Measurements from ENCODE around the gene AKR1C8.
"Not testable (repeated sequence)": the region's sequence is repeated elsewhere in the genome, so short reads cannot be mapped to it uniquely, and the experiment has no call there.

AKR1C8 gene

DNA sequence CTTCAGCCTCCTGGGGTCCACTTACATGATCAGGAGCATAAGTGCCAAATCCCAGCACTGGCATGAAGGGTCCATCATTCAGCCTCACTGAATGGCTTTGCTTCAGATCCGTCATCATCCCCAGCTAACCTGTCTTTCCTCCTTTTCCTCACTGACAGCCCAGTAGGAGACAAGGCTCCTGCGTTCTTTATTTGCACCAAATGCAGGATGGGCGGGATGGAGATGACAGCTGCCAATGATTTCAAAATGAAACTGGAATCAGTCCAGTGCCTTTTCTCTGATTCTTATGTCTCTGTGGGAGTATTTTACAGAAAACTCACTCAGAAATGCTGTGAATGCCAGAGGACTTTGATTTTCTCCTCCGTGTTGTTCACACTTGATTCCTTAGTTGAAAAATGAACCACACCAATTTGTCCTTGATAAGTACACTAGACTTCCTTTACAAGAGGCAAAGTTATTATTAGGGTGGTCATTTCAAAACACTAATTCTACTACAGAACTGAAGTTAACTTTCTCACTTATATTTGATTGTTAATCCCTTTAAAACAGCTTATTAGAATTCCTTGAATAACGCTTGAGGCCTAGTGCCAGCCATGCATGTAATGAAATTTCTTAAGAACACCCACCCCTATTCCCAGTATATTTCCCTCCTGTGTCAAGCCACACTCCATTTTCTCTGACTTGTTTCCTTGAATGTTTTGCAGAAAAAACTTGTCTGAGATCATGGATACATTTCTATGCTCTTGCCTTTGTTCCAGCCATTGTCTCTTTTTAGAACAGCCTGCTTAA lies at the start of gene AKR1C8:
Gene AKR1C8, minus strand, starts transcription at position 164 of the 789 bp plus-strand sequence. Its CDS starts 46 bp downstream, at position 118.
- TF ChIP-seq MYC (IDR thresholded peaks at IDR 0.05; ENCODE audit: low read depth, low read length), result no peak
- TF ChIP-seq, protein P1, sequence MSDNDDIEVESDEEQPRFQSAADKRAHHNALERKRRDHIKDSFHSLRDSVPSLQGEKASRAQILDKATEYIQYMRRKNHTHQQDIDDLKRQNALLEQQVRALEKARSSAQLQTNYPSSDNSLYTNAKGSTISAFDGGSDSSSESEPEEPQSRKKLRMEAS (IDR thresholded peaks at IDR 0.05; ENCODE audit: low read depth, low read length), result no peak
- TF ChIP-seq, protein P2, sequence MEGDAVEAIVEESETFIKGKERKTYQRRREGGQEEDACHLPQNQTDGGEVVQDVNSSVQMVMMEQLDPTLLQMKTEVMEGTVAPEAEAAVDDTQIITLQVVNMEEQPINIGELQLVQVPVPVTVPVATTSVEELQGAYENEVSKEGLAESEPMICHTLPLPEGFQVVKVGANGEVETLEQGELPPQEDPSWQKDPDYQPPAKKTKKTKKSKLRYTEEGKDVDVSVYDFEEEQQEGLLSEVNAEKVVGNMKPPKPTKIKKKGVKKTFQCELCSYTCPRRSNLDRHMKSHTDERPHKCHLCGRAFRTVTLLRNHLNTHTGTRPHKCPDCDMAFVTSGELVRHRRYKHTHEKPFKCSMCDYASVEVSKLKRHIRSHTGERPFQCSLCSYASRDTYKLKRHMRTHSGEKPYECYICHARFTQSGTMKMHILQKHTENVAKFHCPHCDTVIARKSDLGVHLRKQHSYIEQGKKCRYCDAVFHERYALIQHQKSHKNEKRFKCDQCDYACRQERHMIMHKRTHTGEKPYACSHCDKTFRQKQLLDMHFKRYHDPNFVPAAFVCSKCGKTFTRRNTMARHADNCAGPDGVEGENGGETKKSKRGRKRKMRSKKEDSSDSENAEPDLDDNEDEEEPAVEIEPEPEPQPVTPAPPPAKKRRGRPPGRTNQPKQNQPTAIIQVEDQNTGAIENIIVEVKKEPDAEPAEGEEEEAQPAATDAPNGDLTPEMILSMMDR (IDR thresholded peaks at IDR 0.05; ENCODE audit: low read depth, low read length), result no peak
- DNase-seq (ENCODE audit: low read depth), result no peak

DNA sequence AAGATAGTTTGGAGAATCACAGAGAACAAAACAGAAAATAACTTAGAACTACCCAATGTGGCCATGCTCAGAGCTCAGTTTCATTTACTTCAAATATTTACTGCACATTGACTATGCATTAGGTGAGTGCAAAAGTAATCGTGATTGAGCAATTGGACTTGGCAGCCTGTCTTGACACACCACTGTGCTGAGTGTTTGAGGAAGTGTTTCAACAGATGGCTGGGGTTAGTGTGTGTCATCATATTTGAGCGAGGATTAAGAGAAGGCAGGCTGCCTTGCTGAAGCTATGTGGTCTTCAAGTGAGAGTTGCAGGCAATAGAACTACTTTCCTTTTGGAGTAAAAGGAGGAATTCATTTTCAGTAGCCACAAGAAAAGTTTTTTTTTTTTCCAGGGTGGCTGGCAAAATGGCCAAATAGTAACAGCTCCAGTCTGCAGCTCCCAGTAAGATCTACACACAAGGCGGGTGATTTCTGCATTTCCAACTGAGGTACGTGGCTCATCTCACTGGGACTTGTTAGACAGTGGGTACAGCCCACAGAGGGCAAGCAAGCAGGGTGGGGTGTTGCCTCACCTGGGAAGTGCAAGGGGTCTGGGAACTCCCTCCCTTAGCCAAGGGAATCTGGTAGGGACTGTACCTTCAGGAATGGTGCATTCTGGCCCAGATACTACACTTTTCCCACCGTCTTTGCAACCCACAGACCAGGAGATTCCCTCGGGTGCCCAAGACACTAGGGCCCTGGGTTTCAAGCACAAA lies 49.3 kb upstream of the AKR1C8 start:
- H3K4me3 ChIP-seq (ENCODE audit: low read depth, low read length), result peak overlapping the region; percentile 34
- no peak for TF ChIP-seq POLR2A (IDR thresholded peaks at IDR 0.05; ENCODE audit: extremely low read depth, insufficient read length)
- peak; percentile 79 for TF ChIP-seq MYC (IDR thresholded peaks at IDR 0.05; ENCODE audit: low read depth, low read length)
- TF ChIP-seq, protein P2 (IDR thresholded peaks at IDR 0.05; ENCODE audit: low read depth, low read length), result no peak
- TF ChIP-seq, protein P1 (IDR thresholded peaks at IDR 0.05; ENCODE audit: low read depth, low read length), result peak; percentile 58
- DNase-seq (ENCODE audit: low read depth), result peak; percentile 92

More for the DNA sequence above, at the start of gene AKR1C8:
- H3K4me3 ChIP-seq (ENCODE audit: low read depth, low read length), result no peak within 1 kb of the TSS

DNA sequence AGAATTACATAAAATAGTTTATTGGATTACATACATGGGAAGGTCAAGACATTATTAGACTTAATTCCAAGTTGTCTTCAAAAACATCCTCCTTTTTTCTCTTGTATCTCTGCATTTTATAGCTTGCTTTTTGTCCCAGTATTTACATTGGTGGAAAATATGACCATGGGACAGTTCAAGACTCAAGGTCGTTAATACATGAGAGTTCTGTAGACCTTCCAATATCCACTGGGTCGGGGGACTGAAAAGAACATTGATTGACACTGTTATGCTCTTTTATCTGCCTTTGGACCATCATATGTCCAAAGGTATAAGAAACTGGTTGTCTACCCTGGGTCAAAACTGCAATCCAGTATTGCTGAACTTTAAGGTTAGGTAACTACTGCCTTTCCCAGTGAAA lies 48.4 kb upstream of the AKR1C8 start:
- DNase-seq (ENCODE audit: low read depth), result no peak
- TF ChIP-seq POLR2A (IDR thresholded peaks at IDR 0.05; ENCODE audit: extremely low read depth, insufficient read length) (no peak), MYC (IDR thresholded peaks at IDR 0.05; ENCODE audit: low read depth, low read length) (no peak)
- TF ChIP-seq, protein P1 (IDR thresholded peaks at IDR 0.05; ENCODE audit: low read depth, low read length), result no peak
- TF ChIP-seq, protein P2 (IDR thresholded peaks at IDR 0.05; ENCODE audit: low read depth, low read length), result no peak
- no peak overlapping the region for H3K4me3 ChIP-seq (ENCODE audit: low read depth, low read length)

DNA sequence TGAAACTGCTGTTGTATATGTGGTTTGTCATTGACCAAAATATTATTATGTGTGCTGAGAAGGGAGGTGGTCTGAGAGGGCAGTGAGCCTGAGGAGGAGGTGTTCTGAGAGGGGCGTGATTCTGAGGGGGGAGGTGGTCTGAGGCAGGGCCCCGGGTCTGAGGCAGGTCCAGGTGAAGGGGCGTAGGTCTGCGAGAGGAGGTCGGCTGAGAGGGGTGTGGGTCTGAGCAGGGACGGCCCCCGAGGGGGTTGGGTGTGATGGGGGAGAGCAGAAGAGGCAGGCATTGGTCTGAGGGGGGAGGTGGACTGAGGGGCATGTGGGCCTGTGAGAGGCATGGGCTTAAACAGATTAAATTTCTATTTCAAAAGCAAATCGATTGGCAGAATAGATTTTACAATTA lies 44.1 kb upstream of the AKR1C8 start:
- H3K4me3 ChIP-seq (ENCODE audit: low read depth, low read length), result no peak overlapping the region
- TF ChIP-seq, protein P1 (IDR thresholded peaks at IDR 0.05; ENCODE audit: low read depth, low read length), result no peak
- no peak for TF ChIP-seq POLR2A (IDR thresholded peaks at IDR 0.05; ENCODE audit: extremely low read depth, insufficient read length)
- TF ChIP-seq, protein P2 (IDR thresholded peaks at IDR 0.05; ENCODE audit: low read depth, low read length), result no peak
- no peak for TF ChIP-seq MYC (IDR thresholded peaks at IDR 0.05; ENCODE audit: low read depth, low read length)
- DNase-seq (ENCODE audit: low read depth), result no peak

DNA sequence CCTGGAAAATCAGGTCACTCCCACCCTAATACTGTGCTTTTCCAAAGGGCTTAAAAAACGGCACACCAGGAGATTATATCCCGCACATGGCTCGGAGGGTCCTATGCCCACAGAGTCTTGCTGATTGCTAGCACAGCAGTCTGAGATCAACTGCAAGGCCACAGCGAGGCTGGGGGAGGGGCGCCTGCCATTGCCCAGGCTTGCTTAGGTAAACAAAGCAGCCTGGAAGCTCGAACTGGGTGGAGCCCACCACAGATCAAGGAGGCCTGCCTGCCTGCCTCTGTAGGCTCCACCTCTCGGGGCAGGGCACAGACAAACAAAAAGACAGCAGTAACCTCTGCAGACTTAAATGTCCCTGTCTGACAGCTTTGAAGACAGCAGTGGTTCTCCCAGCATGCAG lies 38.0 kb upstream of the AKR1C8 start:
- DNase-seq (ENCODE audit: low read depth); H3K4me3 ChIP-seq (ENCODE audit: low read depth, low read length): not testable (repeated sequence)

DNA sequence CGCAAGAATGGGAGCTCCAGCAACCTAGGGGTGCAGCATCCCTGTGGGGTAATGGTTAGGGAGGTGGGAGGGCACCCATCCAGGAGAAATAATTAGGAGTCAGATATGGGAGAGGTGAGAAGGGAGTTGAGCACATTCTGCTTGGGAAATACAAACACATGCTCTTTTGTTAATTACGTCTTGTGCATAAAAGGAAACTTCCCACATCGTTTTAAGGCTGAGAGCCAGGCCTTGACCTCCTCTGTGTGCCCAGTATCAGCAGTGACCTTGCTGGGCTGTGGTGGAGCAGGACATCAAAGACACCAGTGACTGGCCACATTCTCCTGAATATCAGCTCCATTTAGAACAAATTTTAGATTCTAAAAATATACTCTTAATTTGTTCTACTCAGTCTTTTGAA lies 34.3 kb upstream of the AKR1C8 start:
- DNase-seq (ENCODE audit: low read depth), result no peak
- TF ChIP-seq, protein P2 (IDR thresholded peaks at IDR 0.05; ENCODE audit: low read depth, low read length), result no peak
- TF ChIP-seq POLR2A (IDR thresholded peaks at IDR 0.05; ENCODE audit: extremely low read depth, insufficient read length) (no peak), MYC (IDR thresholded peaks at IDR 0.05; ENCODE audit: low read depth, low read length) (no peak)
- TF ChIP-seq, protein P1 (IDR thresholded peaks at IDR 0.05; ENCODE audit: low read depth, low read length), result no peak
- no peak overlapping the region for H3K4me3 ChIP-seq (ENCODE audit: low read depth, low read length)

All from NB4 (cell line).